CD4-positive, alpha-beta T cell (primary cell): ENCODE measurements around the gene TMEM117. TPM values are rescaled to one million over a fixed set of nuclear protein-coding genes. Genes with fewer than 3 reads are reported as not detected.
"Not testable (repeated sequence)": the region's sequence is repeated elsewhere in the genome, so short reads cannot be mapped to it uniquely, and the experiment has no call there.

Experiments used
- ATAC-seq: fragments of 200-7000 bp; cut with Tn5 transposase; one replicate; pipeline ENCODE4 v1.10.0; 2022; ENCODE audit warnings: mild to moderate bottlenecking; ENCODE audit not compliant: poor library complexity
- CTCF ChIA-PET: fragments of 350-600 bp; sonication (Branson Sonifier 250); formaldehyde crosslinking; loops from one replicate; lab custom pipeline; 2021; ENCODE audit warnings: antibody characterized with exemption, inconsistent platforms; lab: Charles Lee
- POLR2A ChIA-PET: fragments of 350-600 bp; sonication (Branson Sonifier 250); formaldehyde crosslinking; loops from one replicate; lab custom pipeline; 2021; ENCODE audit warnings: antibody characterized with exemption, inconsistent platforms; lab: Charles Lee
- DNase-seq, 14 experiments: peaks; one replicate each; pipeline ENCODE4 v3.0.0-alpha.2; 2013 to 2020; ENCODE audit warnings: mixed read lengths in 2 of 14
- H3K27ac ChIP-seq, 2 donors: one replicate each; pipeline versions ENCODE4 v1.5.1 to v1.7.0; 2013; ENCODE audit warnings: low read length in 2 of 2, low read depth in 1 of 2, mild to moderate bottlenecking in 1 of 2
- H3K27me3 ChIP-seq, 2 experiments: 1 replicate in 1 of 2; 2 replicates in 1 of 2; pipeline versions ENCODE4 v1.6.1 to v1.7.0; 2013; ENCODE audit warnings: low read length in 2 of 2, control low read depth in 1 of 2, mild to moderate bottlenecking in 1 of 2, moderate library complexity in 1 of 2; ENCODE audit not compliant: insufficient read depth in 2 of 2, control insufficient read depth in 1 of 2
- H3K36me3 ChIP-seq: one replicate; pipeline ENCODE4 v1.6.1; 2013; ENCODE audit warnings: low read length, control low read depth; ENCODE audit not compliant: insufficient read depth
- H3K4me1 ChIP-seq: one replicate; pipeline ENCODE4 v1.6.1; 2013; ENCODE audit warnings: low read length, control low read depth; ENCODE audit not compliant: insufficient read depth
- H3K4me3 ChIP-seq: one replicate; pipeline ENCODE4 v1.5.1; 2013; ENCODE audit warnings: mild to moderate bottlenecking, low read length, moderate library complexity
- H3K9me3 ChIP-seq, 2 experiments: 1 replicate in 1 of 2; 2 replicates in 1 of 2; pipeline versions ENCODE4 v1.6.1 to v1.7.0; 2013; ENCODE audit warnings: low read length in 2 of 2, mild to moderate bottlenecking in 2 of 2, control low read depth in 1 of 2, moderate library complexity in 1 of 2; ENCODE audit not compliant: control insufficient read depth in 1 of 2, insufficient read depth in 1 of 2
- H3K27ac Mint-ChIP-seq: one replicate; pipeline ENCODE4 v1.8.0; 2020; ENCODE audit warnings: mixed read lengths
- H3K27me3 Mint-ChIP-seq: one replicate; pipeline ENCODE4 v1.8.0; 2021; ENCODE audit warnings: mixed read lengths
- H3K36me3 Mint-ChIP-seq: one replicate; pipeline ENCODE4 v1.8.0; 2021; ENCODE audit warnings: low read depth, mixed read lengths
- H3K4me1 Mint-ChIP-seq: one replicate; pipeline ENCODE4 v1.8.0; 2021; ENCODE audit warnings: low read depth, mixed read lengths
- H3K4me3 Mint-ChIP-seq: one replicate; pipeline ENCODE4 v1.8.0; 2020; ENCODE audit warnings: mild to moderate bottlenecking, mixed read lengths
- H3K9me3 Mint-ChIP-seq: one replicate; pipeline ENCODE4 v1.8.0; 2020; ENCODE audit warnings: mixed read lengths
- CTCF ChIP-seq: fragments of 200-600 bp; IDR thresholded peaks from one replicate; pipeline ENCODE4 v1.8.0; 2022; ENCODE audit warnings: antibody characterized with exemption, mild to moderate bottlenecking
- intact Hi-C, 2 experiments: fragments of 100-400 bp; cut with DNase I in 1 of 2; cut with micrococcal nuclease in 1 of 2; formaldehyde crosslinking; loops; one replicate each; pipeline versions ENCODE4 v1.15.1 to v1.9.0; 2023 to 2025; cut with DNase I, micrococcal nuclease
- total RNA-seq, 174 experiments: library from RNA in 2 of 174; stranded (reverse) in 2 of 174; gene quantifications; one replicate each; pipeline ENCODE4 v1.2.3 and lab custom pipeline; 2021 to 2026

Gene TMEM117
- total RNA-seq, 2 experiments from 2014 or later = 3.4 to 4.4 TPM

GRCh38 chr12:44038411-44038810 is 202.5 kb downstream of the TMEM117 start:
- H3K36me3 ChIP-seq = no peaks in the 10 kb centered on the region
- Mint-ChIP-seq H3K27me3 (no peaks in the 10 kb centered on the region), H3K9me3 (no peaks in the 10 kb centered on the region), H3K4me1 (no peaks in the 10 kb centered on the region), H3K27ac (no peak overlapping the region), H3K36me3 (no peaks in the 10 kb centered on the region), H3K4me3 (no peak overlapping the region)
- H3K4me3 ChIP-seq = no peak overlapping the region
- H3K27ac ChIP-seq = no peak overlapping the region
- ATAC-seq (no peak), DNase-seq (no peak)
- intact Hi-C loops = no loop called here
- TF ChIP-seq CTCF = no peak
- ChIA-PET CTCF (no interaction called here), POLR2A (no interaction called here)
- no peaks in the 10 kb centered on the region for H3K27me3 ChIP-seq
- no peaks in the 10 kb centered on the region for H3K4me1 ChIP-seq
- H3K9me3 ChIP-seq = no peaks in the 10 kb centered on the region

DNA sequence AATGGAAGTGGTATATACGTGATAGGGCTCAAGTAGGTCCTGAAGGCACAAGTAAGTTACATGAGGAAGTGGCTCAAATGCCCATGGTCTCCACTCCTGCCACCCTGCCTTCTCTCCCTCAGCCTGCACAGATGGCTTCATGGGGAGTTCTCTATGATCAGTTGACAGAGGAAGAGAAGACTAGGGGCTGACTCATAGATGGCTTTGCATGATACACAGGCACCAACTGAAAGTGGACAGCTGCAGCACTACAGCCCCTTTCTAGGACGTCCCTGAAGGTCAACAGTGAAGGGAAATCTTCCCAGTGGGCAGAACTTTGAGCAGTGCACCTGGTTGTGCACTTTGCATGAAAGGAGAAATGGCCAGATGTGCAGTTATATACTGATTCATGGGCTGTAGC is 208.6 kb downstream of the TMEM117 start:
- CTCF ChIA-PET, H3K4me1 Mint-ChIP-seq, intact Hi-C loops, H3K27ac Mint-ChIP-seq, ATAC-seq, H3K27me3 Mint-ChIP-seq, H3K27ac ChIP-seq, H3K36me3 Mint-ChIP-seq, H3K36me3 ChIP-seq, DNase-seq, H3K27me3 ChIP-seq, POLR2A ChIA-PET, H3K9me3 ChIP-seq, H3K4me1 ChIP-seq, H3K4me3 ChIP-seq, H3K9me3 Mint-ChIP-seq, H3K4me3 Mint-ChIP-seq: not testable (repeated sequence)

DNA sequence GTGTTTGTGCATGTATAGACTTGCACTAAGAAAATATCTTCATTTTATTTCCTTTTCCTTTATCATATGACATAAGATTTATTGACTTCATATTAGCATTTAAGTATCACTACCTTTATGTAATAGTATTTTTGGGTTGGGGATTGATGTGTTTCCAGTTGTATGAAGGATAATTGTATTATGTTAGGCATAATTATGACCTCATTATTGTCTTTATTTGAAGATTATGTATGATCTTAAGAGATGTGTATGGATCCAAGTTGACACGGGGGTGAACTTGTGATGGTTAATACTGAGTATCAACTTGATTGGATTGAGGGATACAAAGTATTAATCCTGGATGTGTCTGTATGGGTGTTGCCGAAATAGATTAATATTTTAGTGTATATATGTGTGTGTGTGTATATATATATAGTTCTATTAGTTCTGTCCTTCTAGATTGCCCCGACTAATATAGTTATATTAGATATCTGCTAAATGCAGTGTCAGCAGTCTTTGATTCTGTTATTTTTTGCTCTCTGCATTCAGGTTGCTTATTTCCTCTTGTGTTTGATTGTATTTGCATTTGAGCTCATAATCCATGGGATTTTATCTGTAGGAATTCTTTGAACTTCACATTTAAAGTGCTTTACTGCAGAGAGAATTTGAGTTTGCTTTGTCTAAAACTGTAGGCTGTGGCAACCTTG is 211.0 kb downstream of the TMEM117 start:
- ATAC-seq = no peak
- peaks cover 4% of the 10 kb centered on the region for H3K9me3 Mint-ChIP-seq
- TF ChIP-seq CTCF = no peak
- POLR2A ChIA-PET = no interaction called here
- intact Hi-C loops = no loop called here
- no peaks in the 10 kb centered on the region for H3K4me1 ChIP-seq
- no peaks in the 10 kb centered on the region for H3K27me3 Mint-ChIP-seq
- H3K4me3 Mint-ChIP-seq = no peak overlapping the region
- CTCF ChIA-PET = no interaction called here
- peaks cover 5% of the 10 kb centered on the region for H3K36me3 Mint-ChIP-seq
- H3K9me3 ChIP-seq = no peaks in the 10 kb centered on the region
- no peak for DNase-seq
- H3K27ac Mint-ChIP-seq = no peak overlapping the region
- H3K27me3 ChIP-seq = no peaks in the 10 kb centered on the region
- no peak overlapping the region for H3K27ac ChIP-seq
- H3K4me1 Mint-ChIP-seq = no peaks in the 10 kb centered on the region
- no peak overlapping the region for H3K4me3 ChIP-seq
- H3K36me3 ChIP-seq = no peaks in the 10 kb centered on the region

DNA sequence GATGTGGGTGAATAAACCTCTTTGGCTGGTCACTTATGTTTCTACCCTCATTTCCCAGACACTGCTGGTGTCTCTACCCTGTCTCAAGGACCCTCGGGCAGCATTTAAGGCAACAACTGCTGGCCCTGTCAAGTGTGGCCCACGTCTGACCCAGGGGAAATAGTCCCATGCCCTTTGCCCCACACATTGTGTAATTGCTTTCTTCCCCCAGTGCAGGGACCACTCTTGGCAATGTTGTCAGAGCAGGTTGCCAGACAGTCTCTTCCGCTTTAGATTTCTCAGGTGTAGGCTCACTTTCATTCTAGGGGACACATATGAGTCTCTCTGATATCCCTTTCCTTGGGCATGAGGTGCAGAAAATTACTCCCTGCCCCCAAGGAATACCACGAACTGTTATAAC is 216.7 kb downstream of the TMEM117 start:
- DNase-seq (no peak), ATAC-seq (no peak)
- no peak overlapping the region for H3K27ac ChIP-seq
- H3K36me3 ChIP-seq = no peaks in the 10 kb centered on the region
- H3K9me3 Mint-ChIP-seq = no peaks in the 10 kb centered on the region
- no peaks in the 10 kb centered on the region for H3K27me3 ChIP-seq
- no peak overlapping the region for H3K4me3 Mint-ChIP-seq
- no peak overlapping the region for H3K4me3 ChIP-seq
- H3K36me3 Mint-ChIP-seq = no peaks in the 10 kb centered on the region
- H3K27ac Mint-ChIP-seq = no peak overlapping the region
- TF ChIP-seq CTCF = no peak
- H3K27me3 Mint-ChIP-seq = no peaks in the 10 kb centered on the region
- POLR2A ChIA-PET = no interaction called here
- no peaks in the 10 kb centered on the region for H3K4me1 Mint-ChIP-seq
- intact Hi-C loops = no loop called here
- H3K4me1 ChIP-seq = no peaks in the 10 kb centered on the region
- no peaks in the 10 kb centered on the region for H3K9me3 ChIP-seq
- CTCF ChIA-PET = no interaction called here
